Ovary (tissue), 9 donors: Measurements from ENCODE around the gene GNA14. TPM values are rescaled to one million over a fixed set of nuclear protein-coding genes. Genes with fewer than 3 reads are reported as not detected.

ENCODE experiments used
- DNase-seq, 5 donors: peaks; one replicate each; pipeline ENCODE4 v3.0.0-alpha.2; 2019 to 2020
- H3K27ac ChIP-seq, 2 donors: fragments of 200-600 bp; one replicate each; pipeline versions ENCODE4 v1.5.1 to v1.8.0; 2019 to 2022
- H3K27me3 ChIP-seq: fragments of 200-600 bp; one replicate; pipeline ENCODE4 v1.8.0; 2022
- H3K36me3 ChIP-seq: fragments of 200-600 bp; sonication (generic); one replicate; pipeline ENCODE4 v1.5.1; 2019
- H3K4me1 ChIP-seq: one replicate; pipeline ENCODE4 v1.8.1; 2013; ENCODE audit warnings: mild to moderate bottlenecking, moderate library complexity; ENCODE audit not compliant: insufficient read depth
- H3K4me3 ChIP-seq: fragments of 200-600 bp; sonication (generic); one replicate; pipeline ENCODE4 v1.5.1; 2017
- H3K9me3 ChIP-seq, 2 donors: fragments of 200-600 bp in 1 of 2; sonication (generic) in 1 of 2; one replicate each; pipeline versions ENCODE4 v1.5.1 to v1.8.1; 2013 to 2019; ENCODE audit warnings: mild to moderate bottlenecking in 1 of 2, moderate library complexity in 1 of 2
- EP300 ChIP-seq: sonication (generic); formaldehyde crosslinking; IDR thresholded peaks from one replicate; pipeline ENCODE4 v1.6.1; 2017; ENCODE audit warnings: antibody characterized with exemption
- POLR2A ChIP-seq: fragments of 450-650 bp; IDR thresholded peaks from one replicate; pipeline ENCODE4 v1.6.1; 2017; ENCODE audit warnings: antibody characterized with exemption, mild to moderate bottlenecking, moderate library complexity
- WGBS, 3 donors: extraction: QIAGEN DNeasy Blood & Tissue Kit in 1 of 3; methylation state at CpG; one replicate each; pipeline versions ENCODE4 v1.1.5 to v1.1.7; 2013 to 2017; 5-methylcytosine and 5-hydroxymethylcytosine counted together
- intact Hi-C, 4 donors: fragments of 100-400 bp; cut with DNase I; formaldehyde crosslinking; loops; one replicate each; pipeline versions ENCODE4 v1.11.0 to v1.15.1; 2022 to 2023
- polyA plus RNA-seq, 2 donors: library from polyadenylated mRNA; stranded (reverse); fragments of 200-250 nt in 1 of 2; fragments of 350-450 nt in 1 of 2; fragmentation: Illumina TruSeq in 1 of 2; extraction: RNeasy Lipid Tissue Mini Kit (QIAGEN cat#74804) in 1 of 2; gene quantifications; one replicate each; pipeline ENCODE4 v1.2.3, GENCODE V29; 2013 to 2014
- total RNA-seq, 7 donors: library from RNA; depleted of rRNA in 2 of 7; stranded (reverse); fragments of >200 nt in 2 of 7; fragmentation: NEBNext Ultra II Directional in 3 of 7; extraction: Animal tissue kit (Norgen Biotek cat#: 25700) in 3 of 7; gene quantifications; one replicate each; pipeline versions ENCODE4 v1.1.0 to v1.2.4, GENCODE V29; 2016 to 2023
- TF ChIP-seq, protein P1 (sequence below), 3 donors: fragments of 450-650 bp in 2 of 3; fragments of 200-600 bp in 1 of 3; IDR thresholded peaks; one replicate each; pipeline versions ENCODE4 v1.5.1 to v1.8.0; 2016 to 2022; ENCODE audit warnings: antibody characterized with exemption in 3 of 3, mild to moderate bottlenecking in 1 of 3
- donor health status: DM: no; HTN: no; CAD: no; lungs with moderate emphysema.
- donor health status: DM: no; HTN: no; CAD: no.
- donor health status: Bipolar disorder and iron deficiency.
- donor health status: DM: yes; HTN: yes; CAD: no.
- donor health status: DM: no; HTN: no; CAD: no.
- donor health status: DM: yes; HTN: yes; CAD: no.

Gene GNA14
- total and polyA plus RNA-seq, 9 donors, result 4.9 to 9.9 (median 7.6) TPM

DNA sequence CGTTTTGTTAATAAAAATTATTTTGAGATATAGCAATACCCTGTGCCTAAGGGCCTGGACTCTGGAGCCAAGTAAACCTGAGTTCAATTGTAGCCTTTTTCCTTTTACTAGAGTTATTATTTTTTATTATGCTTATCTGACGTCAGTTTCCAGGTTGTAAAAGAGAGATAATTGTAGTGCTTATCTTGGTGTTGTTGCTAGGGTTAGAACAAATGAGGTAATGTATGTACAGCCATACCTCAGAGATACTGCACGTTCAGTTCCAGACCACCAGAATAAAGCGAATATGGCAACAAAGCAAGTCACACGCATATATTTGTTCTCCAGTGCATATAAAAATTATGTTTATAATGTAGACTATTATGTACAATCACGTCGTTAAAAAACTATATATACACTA, 255.8 kb downstream of the GNA14 start:
- H3K4me1 ChIP-seq, result no peaks in the 10 kb centered on the region
- H3K9me3 ChIP-seq, result no peaks in the 10 kb centered on the region
- H3K4me3 ChIP-seq, result no peak overlapping the region
- no peak for DNase-seq
- intact Hi-C loops, result no loop called here
- H3K36me3 ChIP-seq, result no peaks in the 10 kb centered on the region
- TF ChIP-seq, protein P1, sequence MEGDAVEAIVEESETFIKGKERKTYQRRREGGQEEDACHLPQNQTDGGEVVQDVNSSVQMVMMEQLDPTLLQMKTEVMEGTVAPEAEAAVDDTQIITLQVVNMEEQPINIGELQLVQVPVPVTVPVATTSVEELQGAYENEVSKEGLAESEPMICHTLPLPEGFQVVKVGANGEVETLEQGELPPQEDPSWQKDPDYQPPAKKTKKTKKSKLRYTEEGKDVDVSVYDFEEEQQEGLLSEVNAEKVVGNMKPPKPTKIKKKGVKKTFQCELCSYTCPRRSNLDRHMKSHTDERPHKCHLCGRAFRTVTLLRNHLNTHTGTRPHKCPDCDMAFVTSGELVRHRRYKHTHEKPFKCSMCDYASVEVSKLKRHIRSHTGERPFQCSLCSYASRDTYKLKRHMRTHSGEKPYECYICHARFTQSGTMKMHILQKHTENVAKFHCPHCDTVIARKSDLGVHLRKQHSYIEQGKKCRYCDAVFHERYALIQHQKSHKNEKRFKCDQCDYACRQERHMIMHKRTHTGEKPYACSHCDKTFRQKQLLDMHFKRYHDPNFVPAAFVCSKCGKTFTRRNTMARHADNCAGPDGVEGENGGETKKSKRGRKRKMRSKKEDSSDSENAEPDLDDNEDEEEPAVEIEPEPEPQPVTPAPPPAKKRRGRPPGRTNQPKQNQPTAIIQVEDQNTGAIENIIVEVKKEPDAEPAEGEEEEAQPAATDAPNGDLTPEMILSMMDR (IDR thresholded peaks at IDR 0.05), result no peak
- TF ChIP-seq POLR2A (no peak), EP300 (no peak)
- no peaks in the 10 kb centered on the region for H3K27me3 ChIP-seq
- WGBS, 3 donors, result 93% methylated on average over 7 of the region's 7 CpGs
- H3K27ac ChIP-seq, result no peak overlapping the region

DNA sequence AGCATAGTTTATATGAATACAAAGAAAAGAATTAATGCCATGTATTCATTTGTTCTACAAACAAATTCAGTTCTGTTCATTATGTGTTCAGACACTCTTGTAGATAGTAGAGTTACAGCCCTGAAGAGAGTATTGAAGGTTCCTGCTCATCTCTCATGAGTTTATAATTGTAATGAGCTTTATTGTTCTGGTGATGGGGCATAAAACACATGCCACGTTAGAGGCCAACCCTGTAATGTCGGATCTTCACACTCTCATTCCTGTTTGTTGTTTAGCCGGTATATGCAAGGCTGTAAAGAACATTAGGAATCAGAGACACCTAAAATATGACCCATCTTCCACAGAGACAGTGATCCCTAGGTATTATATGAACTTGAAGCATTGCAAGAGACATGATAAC, 256.3 kb downstream of the GNA14 start:
- DNase-seq, result no peak
- WGBS, 3 donors, result 94 to 99% (median 97%) methylated on average over 3 of the region's 3 CpGs
- H3K4me1 ChIP-seq, result no peaks in the 10 kb centered on the region
- no peaks in the 10 kb centered on the region for H3K36me3 ChIP-seq
- H3K27ac ChIP-seq, result no peak overlapping the region
- H3K4me3 ChIP-seq, result no peak overlapping the region
- H3K27me3 ChIP-seq, result no peaks in the 10 kb centered on the region
- H3K9me3 ChIP-seq, result no peaks in the 10 kb centered on the region
- intact Hi-C loops, result no loop called here
- TF ChIP-seq EP300 (no peak), POLR2A (no peak)
- TF ChIP-seq, protein P1 (IDR thresholded peaks at IDR 0.05), result no peak

DNA sequence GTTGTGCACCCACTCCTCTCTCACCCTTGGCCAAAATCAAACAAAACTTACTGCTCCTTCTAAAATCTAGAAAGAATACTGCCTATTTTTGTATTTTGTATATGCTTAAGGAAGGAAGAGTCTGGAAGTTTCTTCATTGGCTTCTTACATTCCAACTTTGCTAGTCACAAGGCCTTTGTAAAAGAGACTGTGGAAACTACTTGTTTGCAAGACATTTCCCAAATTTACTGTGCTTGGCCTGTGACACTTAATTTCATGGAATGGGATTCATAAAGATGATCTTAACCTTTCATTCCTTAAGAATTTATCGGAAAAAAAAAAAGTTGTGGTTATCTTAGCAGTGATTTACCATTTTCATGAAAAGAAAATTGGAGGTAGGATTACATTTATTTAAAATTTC, 261.9 kb downstream of the GNA14 start:
- Histone ChIP-seq H3K4me3 (no peak overlapping the region), H3K27ac (no peak overlapping the region), H3K9me3 (no peaks in the 10 kb centered on the region), H3K27me3 (no peaks in the 10 kb centered on the region), H3K36me3 (no peaks in the 10 kb centered on the region), H3K4me1 (no peaks in the 10 kb centered on the region)
- TF ChIP-seq POLR2A, result no peak
- TF ChIP-seq EP300, result no peak
- TF ChIP-seq, protein P1 (IDR thresholded peaks at IDR 0.05), result no peak
- no peak for DNase-seq
- intact Hi-C loops, result loop anchor here in 1 of 4 donors (5.0 kb wide), 1 partner anchor 1276 kb away; no protein-coding TSS in a partner anchor
- 7 to 21% (median 20%) methylated on average over 1 of the region's 1 CpG for WGBS, 3 donors

DNA sequence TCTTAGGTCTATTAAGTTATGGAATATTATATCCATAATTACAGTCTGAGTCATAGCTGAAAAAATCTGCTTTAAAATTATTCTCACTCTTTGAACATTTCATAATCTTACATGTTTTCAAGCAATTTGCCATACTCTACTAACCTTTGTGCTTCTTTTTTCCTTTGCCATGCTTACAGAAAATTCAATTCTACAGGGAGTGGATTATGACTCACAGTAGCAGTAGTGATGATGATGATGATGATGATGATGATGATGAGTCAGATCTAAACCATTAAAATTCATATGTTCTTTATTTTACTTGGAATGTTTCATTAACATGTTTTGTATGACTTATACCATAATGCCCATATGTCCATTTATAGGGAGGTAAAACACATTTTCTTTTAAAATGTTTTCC, 263.7 kb downstream of the GNA14 start:
- DNase-seq, result no peak
- no peaks in the 10 kb centered on the region for H3K4me1 ChIP-seq
- TF ChIP-seq EP300 (no peak), POLR2A (no peak)
- TF ChIP-seq, protein P1 (IDR thresholded peaks at IDR 0.05), result no peak
- no peaks in the 10 kb centered on the region for H3K27me3 ChIP-seq
- H3K36me3 ChIP-seq, result no peaks in the 10 kb centered on the region
- H3K27ac ChIP-seq, result no peak overlapping the region
- no peaks in the 10 kb centered on the region for H3K9me3 ChIP-seq
- no peak overlapping the region for H3K4me3 ChIP-seq
- intact Hi-C loops, result no loop called here
